GM19324 (cell line): ENCODE data around the gene TMEM247.
"Not testable (repeated sequence)": the region's sequence is repeated elsewhere in the genome, so short reads cannot be mapped to it uniquely, and the experiment has no call there.

Source experiments
- ATAC-seq: cut with Tn5 transposase; IDR thresholded peaks from one replicate; pipeline ENCODE4 v1.9.1; 2021; ENCODE audit warnings: mild to moderate bottlenecking, moderate library complexity; ENCODE audit not compliant: unreplicated experiment, low FRiP score

TMEM247 gene

GRCh38 chr2:46458763-46459500 is 20.4 kb upstream of the TMEM247 start:
- no peak for ATAC-seq

GRCh38 chr2:46459694-46460093 is 19.7 kb upstream of the TMEM247 start:
- no peak for ATAC-seq

- no peak for ATAC-seq
These were observed 19.0 kb upstream of the TMEM247 start for GRCh38 chr2:46460241-46460921.

- ATAC-seq: peak; percentile 56
These were observed 18.2 kb upstream of the TMEM247 start for GRCh38 chr2:46461011-46461674.

GRCh38 chr2:46461709-46462171 is 17.6 kb upstream of the TMEM247 start:
- peak; percentile 27 for ATAC-seq

- ATAC-seq: no peak
These were observed 16.4 kb upstream of the TMEM247 start for GRCh38 chr2:46462936-46463335.

GRCh38 chr2:46469116-46469515 is 10.2 kb upstream of the TMEM247 start:
- no peak for ATAC-seq

- ATAC-seq: no peak
These were observed 9.7 kb upstream of the TMEM247 start for GRCh38 chr2:46469700-46470099.

GRCh38 chr2:46470114-46470628 is 9.2 kb upstream of the TMEM247 start:
- no peak for ATAC-seq

- no peak for ATAC-seq
These were observed 8.3 kb upstream of the TMEM247 start for GRCh38 chr2:46471019-46471583.

GRCh38 chr2:46471697-46472096 is 7.7 kb upstream of the TMEM247 start:
- ATAC-seq: no peak

- ATAC-seq: not testable (repeated sequence)
These were observed 7.2 kb upstream of the TMEM247 start for GRCh38 chr2:46472165-46472564.

- ATAC-seq: not testable (repeated sequence)
These were observed 1.9 kb upstream of the TMEM247 start for GRCh38 chr2:46477462-46477861.

GRCh38 chr2:46477925-46478324 is 1.4 kb upstream of the TMEM247 start:
- ATAC-seq: no peak

- ATAC-seq: no peak
These were observed 1.2 kb downstream of the TMEM247 start for GRCh38 chr2:46480562-46480961.

GRCh38 chr2:46481198-46482193 is 2.1 kb downstream of the TMEM247 start:
- no peak for ATAC-seq

- no peak for ATAC-seq
These were observed 3.1 kb downstream of the TMEM247 start for GRCh38 chr2:46482490-46482889.

GRCh38 chr2:46485002-46485401 is 5.6 kb downstream of the TMEM247 start:
- ATAC-seq: no peak

- no peak for ATAC-seq
These were observed 7.1 kb downstream of the TMEM247 start for GRCh38 chr2:46486436-46486835.
